Measurements from ENCODE around the gene LCN6.
"Not testable (repeated sequence)": the region's sequence is repeated elsewhere in the genome, so short reads cannot be mapped to it uniquely, and the experiment has no call there.

LCN6 gene

GRCh38 chr9:136705564-136705963, 42.8 kb downstream of the LCN6 start:
- DNase-seq: no peak

- DNase-seq: not testable (repeated sequence)
Measured at GRCh38 chr9:136704741-136705140, 43.6 kb downstream of the LCN6 start.

- DNase-seq: no peak
Measured at GRCh38 chr9:136703276-136703860, 45.0 kb downstream of the LCN6 start.

- no peak for DNase-seq
Measured at GRCh38 chr9:136701668-136702053, 46.7 kb downstream of the LCN6 start.

GRCh38 chr9:136700959-136701667, 47.2 kb downstream of the LCN6 start:
- peak; percentile 55 for DNase-seq

- DNase-seq: no peak
Measured at GRCh38 chr9:136700304-136700703, 48.0 kb downstream of the LCN6 start.

GRCh38 chr9:136698635-136699246, 49.6 kb downstream of the LCN6 start:
- no peak for DNase-seq

- DNase-seq: no peak
Measured at GRCh38 chr9:136697821-136698526, 50.4 kb downstream of the LCN6 start.

- DNase-seq: no peak
Measured at GRCh38 chr9:136697146-136697820, 51.0 kb downstream of the LCN6 start.

- no peak for DNase-seq
Measured at GRCh38 chr9:136696502-136696901, 51.8 kb downstream of the LCN6 start.

- DNase-seq: no peak
Measured at GRCh38 chr9:136695955-136696354, 52.4 kb downstream of the LCN6 start.

- no peak for DNase-seq
Measured at GRCh38 chr9:136695435-136695895, 52.9 kb downstream of the LCN6 start.

GRCh38 chr9:136694872-136695247, 53.5 kb downstream of the LCN6 start:
- DNase-seq: no peak

- DNase-seq: no peak
Measured at GRCh38 chr9:136694163-136694871, 54.0 kb downstream of the LCN6 start.

All from central memory CD4-positive, alpha-beta T cell (primary cell).